ENCODE measurements around the gene FNDC3B. TPM values are rescaled to one million over a fixed set of nuclear protein-coding genes. Genes with fewer than 3 reads are reported as not detected.
A peak's percentile ranks its signal among the peaks of the same experiment; 100 is the strongest.

The FNDC3B gene
- total RNA-seq, 4 donors from 2014 or later, result 49.7 to 188 (median 165) TPM

- no peak for TF ChIP-seq POLR2A (IDR thresholded peaks at IDR 0.05)
- TF ChIP-seq CTCF (IDR thresholded peaks at IDR 0.05), result no peak
- no peak for DNase-seq
- H3K27me3 ChIP-seq, result no peaks in the 10 kb centered on the region
- H3K4me3 ChIP-seq, result no peak overlapping the region
- H3K36me3 ChIP-seq, result no peaks in the 10 kb centered on the region
- H3K9me3 ChIP-seq, result no peaks in the 10 kb centered on the region
- intact Hi-C loops (cut with DNase I; ENCODE audit: low total_unique reads), result loop anchor here (10.0 kb wide), 1 partner anchor 65 kb away; no protein-coding TSS in a partner anchor
- H3K27ac ChIP-seq, result peak overlapping the region in 1 of 2 donors; percentile 65
- H3K4me1 ChIP-seq, result peaks cover 0 to 7% of the 10 kb centered on the region in 2 donors
Observed at GRCh38 chr3:172279974-172280373, 240.6 kb downstream of the FNDC3B start.

- no peak for DNase-seq
- H3K9me3 ChIP-seq, result no peaks in the 10 kb centered on the region
- no peak for TF ChIP-seq POLR2A (IDR thresholded peaks at IDR 0.05)
- TF ChIP-seq CTCF (IDR thresholded peaks at IDR 0.05), result no peak
- H3K36me3 ChIP-seq, result no peaks in the 10 kb centered on the region
- intact Hi-C loops (cut with DNase I; ENCODE audit: low total_unique reads), result loop anchor here (10.0 kb wide), 1 partner anchor 66 kb away; no protein-coding TSS in a partner anchor
- no peak overlapping the region for H3K4me3 ChIP-seq
- H3K27me3 ChIP-seq, result no peaks in the 10 kb centered on the region
- peak overlapping the region in 1 of 2 donors; percentile 65 for H3K27ac ChIP-seq
- peaks cover 0 to 7% of the 10 kb centered on the region in 2 donors for H3K4me1 ChIP-seq
Observed at GRCh38 chr3:172280406-172281051, 241.2 kb downstream of the FNDC3B start.

GRCh38 chr3:172281884-172282283, 242.5 kb downstream of the FNDC3B start:
- H3K4me3 ChIP-seq, result no peak overlapping the region
- TF ChIP-seq POLR2A (IDR thresholded peaks at IDR 0.05), result no peak
- TF ChIP-seq CTCF (IDR thresholded peaks at IDR 0.05), result no peak
- H3K36me3 ChIP-seq, result no peaks in the 10 kb centered on the region
- H3K27ac ChIP-seq, result no peak overlapping the region
- no peaks in the 10 kb centered on the region for H3K27me3 ChIP-seq
- intact Hi-C loops (cut with DNase I; ENCODE audit: low total_unique reads), result loop anchor here (10.0 kb wide), 1 partner anchor 67 kb away; no protein-coding TSS in a partner anchor
- H3K9me3 ChIP-seq, result no peaks in the 10 kb centered on the region
- no peak for DNase-seq
- H3K4me1 ChIP-seq, result peaks cover 0 to 7% of the 10 kb centered on the region in 2 donors

- no peaks in the 10 kb centered on the region for H3K9me3 ChIP-seq
- H3K4me1 ChIP-seq, result peaks cover 0 to 7% of the 10 kb centered on the region in 2 donors
- H3K27ac ChIP-seq, result no peak overlapping the region
- no peak for DNase-seq
- H3K36me3 ChIP-seq, result no peaks in the 10 kb centered on the region
- no peaks in the 10 kb centered on the region for H3K27me3 ChIP-seq
- H3K4me3 ChIP-seq, result no peak overlapping the region
- intact Hi-C loops (cut with DNase I; ENCODE audit: low total_unique reads), result loop anchor here (10.0 kb wide), 1 partner anchor 68 kb away; no protein-coding TSS in a partner anchor
- TF ChIP-seq CTCF (IDR thresholded peaks at IDR 0.05) (no peak), POLR2A (IDR thresholded peaks at IDR 0.05) (no peak)
Observed at GRCh38 chr3:172282850-172283249, 243.5 kb downstream of the FNDC3B start.

GRCh38 chr3:172283841-172284357, 244.5 kb downstream of the FNDC3B start:
- intact Hi-C loops (cut with DNase I; ENCODE audit: low total_unique reads), result loop anchor here (10.0 kb wide), 1 partner anchor 69 kb away; no protein-coding TSS in a partner anchor
- no peaks in the 10 kb centered on the region for H3K27me3 ChIP-seq
- H3K36me3 ChIP-seq, result no peaks in the 10 kb centered on the region
- TF ChIP-seq POLR2A (IDR thresholded peaks at IDR 0.05) (no peak), CTCF (IDR thresholded peaks at IDR 0.05) (no peak)
- no peak overlapping the region for H3K4me3 ChIP-seq
- H3K9me3 ChIP-seq, result no peaks in the 10 kb centered on the region
- no peak overlapping the region for H3K27ac ChIP-seq
- H3K4me1 ChIP-seq, result peaks cover 0 to 5% of the 10 kb centered on the region in 2 donors
- DNase-seq, result no peak
